Activated T-helper 1 cell treated with anti-CD3 and anti-CD28 coated beads, Interleukin-2, amount 50 U/mL, for 16 hours (primary cell): ENCODE data around the gene EXOC3L2.
A peak's percentile ranks its signal among the peaks of the same experiment; 100 is the strongest.

Experiments
- DNase-seq, 2 donors: peaks; one replicate each; pipeline ENCODE4 v3.0.0-alpha.2; 2020; ENCODE audit warnings: low read depth in 1 of 2, low spot score in 1 of 2

The EXOC3L2 gene

GRCh38 chr19:45180936-45181335, 64.3 kb downstream of the EXOC3L2 start:
- no peak for DNase-seq

DNA sequence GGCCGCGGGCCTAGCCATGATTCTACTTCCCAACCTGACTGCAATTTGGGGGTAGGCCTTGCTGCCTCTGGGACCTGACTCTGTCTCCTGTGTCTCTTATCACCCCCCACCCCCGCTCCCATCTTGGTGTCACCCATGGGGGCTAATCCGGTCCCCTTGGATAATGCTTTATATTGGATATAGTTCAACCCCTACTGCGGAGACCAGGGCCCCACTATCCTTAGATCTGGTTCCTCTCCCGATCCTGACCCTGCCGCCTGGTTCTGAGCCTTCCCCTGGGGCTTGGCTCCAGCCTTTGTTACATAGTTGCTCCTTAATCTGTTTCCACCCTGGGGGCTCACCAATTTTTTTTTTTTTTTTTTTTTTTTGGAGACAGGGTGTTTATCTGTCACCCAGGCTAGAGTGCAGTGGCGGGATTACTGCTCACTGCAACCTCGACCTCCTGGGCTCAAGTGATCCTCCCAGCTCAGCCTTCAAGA, 65.3 kb downstream of the EXOC3L2 start:
- DNase-seq: no peak

DNA sequence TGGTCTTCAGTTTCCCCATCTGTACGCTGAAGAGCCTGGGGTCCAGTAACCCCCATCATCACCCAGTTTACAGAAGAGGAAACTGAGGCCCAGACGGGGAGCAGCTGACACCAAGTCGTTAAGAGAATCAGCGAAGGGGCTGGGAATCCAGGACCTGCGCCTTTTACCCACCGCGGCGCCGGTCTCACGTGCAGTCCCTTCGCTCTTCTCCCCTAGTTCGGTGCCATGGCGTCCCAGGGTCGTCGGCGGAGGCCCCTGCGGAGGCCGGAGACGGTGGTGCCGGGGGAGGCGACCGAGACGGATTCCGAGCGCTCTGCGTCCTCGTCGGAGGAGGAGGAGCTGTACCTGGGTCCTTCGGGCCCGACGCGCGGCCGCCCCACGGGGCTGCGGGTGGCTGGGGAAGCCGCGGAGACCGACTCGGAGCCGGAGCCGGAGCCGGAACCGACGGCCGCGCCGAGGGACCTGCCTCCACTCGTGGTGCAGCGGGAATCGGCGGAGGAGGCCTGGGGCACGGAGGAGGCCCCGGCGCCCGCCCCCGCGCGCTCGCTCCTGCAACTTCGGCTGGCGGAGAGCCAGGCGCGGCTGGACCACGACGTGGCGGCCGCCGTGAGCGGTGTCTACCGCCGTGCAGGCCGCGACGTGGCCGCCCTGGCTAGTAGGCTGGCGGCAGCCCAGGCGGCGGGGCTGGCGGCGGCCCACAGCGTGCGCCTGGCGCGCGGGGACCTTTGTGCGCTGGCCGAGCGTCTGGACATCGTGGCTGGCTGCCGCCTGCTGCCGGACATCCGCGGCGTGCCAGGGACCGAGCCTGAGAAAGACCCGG, 65.9 kb downstream of the EXOC3L2 start:
- no peak for DNase-seq

GRCh38 chr19:45178262-45179071, 66.7 kb downstream of the EXOC3L2 start, which contains the start of gene BLOC1S3:
Gene BLOC1S3 (plus strand): TSS chr19:45178784. CDS start chr19:45179297, 513 bp downstream.
- DNase-seq: peak; percentile 99

- no peak for DNase-seq
Measured at GRCh38 chr19:45177817-45178261, 67.4 kb downstream of the EXOC3L2 start, which contains the start of gene TRAPPC6A. Gene TRAPPC6A (minus strand): TSS chr19:45178237. CDS start chr19:45178218, 19 bp downstream.

GRCh38 chr19:45175515-45176345, 69.5 kb downstream of the EXOC3L2 start:
- DNase-seq: no peak

DNA sequence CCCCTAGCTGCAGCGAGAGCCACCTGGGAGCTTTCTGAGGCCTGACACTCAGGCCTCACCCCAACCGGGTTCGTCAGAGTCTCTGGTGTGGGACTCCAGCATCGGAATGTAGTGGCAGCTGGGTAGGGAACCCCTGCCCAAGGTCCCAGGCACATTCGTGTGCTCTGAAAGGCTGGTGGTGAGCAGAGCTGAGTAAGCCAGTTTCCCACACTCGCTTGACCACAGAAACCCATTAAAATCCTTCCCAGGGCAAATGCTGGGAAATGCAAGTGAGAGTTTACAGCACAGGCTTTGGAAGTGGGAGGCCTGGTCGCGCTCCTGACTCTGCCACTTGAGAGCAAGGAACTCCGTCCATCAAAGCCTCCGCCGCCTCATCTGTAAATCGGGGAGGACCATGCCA, 71.4 kb downstream of the EXOC3L2 start:
- DNase-seq: no peak

DNA sequence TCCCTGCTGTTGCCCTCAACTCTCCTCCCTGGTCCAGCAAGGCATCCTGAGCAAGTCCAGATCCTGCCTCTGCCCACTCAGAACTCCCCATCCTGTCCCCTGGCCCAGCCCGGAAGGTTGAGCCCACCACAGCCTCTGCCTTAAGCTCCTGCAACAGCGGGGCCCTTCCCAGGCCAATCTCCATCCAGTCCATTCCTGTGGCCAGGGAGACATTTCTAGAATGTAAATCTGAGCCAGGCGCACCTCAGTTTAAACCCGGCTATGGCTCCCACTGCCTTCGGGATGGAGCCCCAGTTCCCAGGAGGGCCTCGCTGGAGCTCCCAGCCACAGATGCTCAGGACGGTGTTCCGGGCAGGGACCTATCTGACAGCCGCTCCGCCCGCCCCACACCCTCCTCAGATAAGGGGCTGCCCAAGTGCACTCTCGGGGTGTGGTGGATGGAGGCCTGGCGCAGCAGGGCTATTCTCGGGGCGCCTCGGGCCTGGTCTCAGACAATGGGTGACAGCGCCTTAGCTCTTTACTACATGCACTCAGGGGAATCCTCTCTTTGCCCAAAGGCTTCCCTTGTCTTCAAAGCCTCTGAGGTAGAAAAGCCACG, 72.5 kb downstream of the EXOC3L2 start:
- no peak for DNase-seq

DNA sequence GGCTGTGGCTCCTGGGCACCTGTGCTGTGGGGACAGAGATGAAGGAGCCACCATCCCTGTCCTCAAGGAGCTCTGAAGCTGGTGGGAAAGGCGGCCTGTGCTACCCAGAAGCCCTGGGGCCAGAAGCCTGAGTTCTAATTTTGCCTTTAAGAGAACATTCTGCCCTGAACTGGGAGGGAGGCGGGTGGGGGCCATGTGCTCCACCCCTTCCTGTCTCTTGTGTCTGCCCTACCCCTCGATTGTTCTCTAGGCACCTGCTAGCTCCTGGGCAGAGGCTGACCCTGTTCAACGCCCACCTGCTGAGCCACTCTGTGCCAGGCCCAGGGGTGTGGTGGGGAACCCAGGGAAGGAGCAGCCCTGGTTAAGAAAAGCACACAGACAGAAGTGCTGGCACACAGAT, 73.0 kb downstream of the EXOC3L2 start:
- no peak for DNase-seq

- no peak for DNase-seq
Measured at GRCh38 chr19:45171211-45171623, 74.0 kb downstream of the EXOC3L2 start.

DNA sequence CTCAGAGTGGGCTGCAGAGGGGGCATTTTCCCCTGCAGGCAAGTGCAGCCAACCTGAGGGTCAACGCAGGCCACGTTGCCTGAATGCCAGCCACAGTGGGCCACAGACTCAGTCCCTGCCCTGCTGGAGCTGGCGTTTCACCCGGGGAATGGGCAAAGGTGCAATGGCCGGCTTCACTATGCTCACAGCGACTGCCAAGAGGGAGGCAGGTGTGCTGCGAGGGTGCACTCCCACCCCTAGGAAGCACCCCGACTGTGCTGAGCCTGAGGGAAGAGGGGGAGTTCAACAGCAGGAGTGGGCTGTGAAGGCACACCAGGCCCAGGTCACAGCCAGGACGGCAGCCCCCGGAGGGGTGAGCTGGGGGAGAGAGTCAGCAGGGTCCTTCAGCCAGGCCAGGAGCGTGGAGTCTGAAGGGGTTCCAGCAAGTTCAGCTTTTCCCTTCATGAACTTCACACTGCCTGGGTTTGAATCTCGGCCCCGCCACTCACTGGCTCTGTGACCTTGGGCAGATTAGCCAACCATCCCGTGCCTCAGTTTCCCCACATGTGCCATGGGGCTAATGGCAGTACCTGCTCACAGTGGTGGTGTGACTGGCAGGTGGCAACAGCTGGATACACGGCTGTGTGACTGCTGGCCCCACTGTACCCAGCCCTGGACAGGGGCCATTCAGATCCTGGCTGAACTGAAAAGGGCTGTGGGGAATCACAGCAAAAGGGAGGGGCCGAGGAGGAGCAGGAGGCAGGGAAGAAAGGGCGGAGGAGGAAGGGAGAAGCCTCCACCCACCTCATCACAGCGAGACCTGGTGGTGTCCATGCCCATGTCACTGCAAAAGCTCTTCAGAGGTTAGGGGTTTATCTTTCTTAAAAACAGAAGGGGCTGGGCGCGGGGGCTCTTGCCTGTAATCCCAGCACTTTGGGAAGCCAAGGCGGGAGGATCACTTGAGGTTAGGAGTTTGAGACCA, 74.8 kb downstream of the EXOC3L2 start:
- DNase-seq: no peak

- no peak for DNase-seq
Measured at GRCh38 chr19:45169602-45170001, 75.6 kb downstream of the EXOC3L2 start.

DNA sequence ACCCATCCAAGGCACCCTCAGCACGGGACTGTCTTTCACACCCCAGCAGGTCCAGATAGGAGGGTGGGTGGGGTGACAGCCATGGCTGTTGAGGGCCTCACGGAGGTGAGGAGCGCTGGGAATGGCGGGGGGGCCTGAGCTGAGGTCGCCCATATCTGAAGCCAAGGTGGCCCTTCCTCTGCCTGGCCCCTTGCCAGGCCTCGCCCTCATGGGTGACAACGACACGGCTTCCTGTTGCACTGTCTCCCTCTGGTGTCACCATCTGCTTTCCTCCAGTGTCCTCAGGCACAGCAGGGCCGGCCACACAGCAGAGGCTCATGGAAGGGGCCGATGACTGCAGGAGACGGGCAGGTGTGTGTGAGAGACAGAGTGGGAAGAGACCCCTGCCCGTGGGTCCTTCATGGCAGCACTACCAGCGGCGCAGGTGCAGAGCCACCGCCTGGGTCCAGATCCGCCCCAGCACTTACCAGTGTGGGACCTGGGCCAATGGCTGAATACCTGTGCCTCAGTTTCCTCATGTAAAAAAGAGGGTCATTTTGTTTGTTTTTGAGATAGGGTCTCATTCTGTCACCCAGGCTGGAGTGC, 76.3 kb downstream of the EXOC3L2 start:
- no peak for DNase-seq

GRCh38 chr19:45166723-45167252, 78.4 kb downstream of the EXOC3L2 start:
- DNase-seq: no peak

DNA sequence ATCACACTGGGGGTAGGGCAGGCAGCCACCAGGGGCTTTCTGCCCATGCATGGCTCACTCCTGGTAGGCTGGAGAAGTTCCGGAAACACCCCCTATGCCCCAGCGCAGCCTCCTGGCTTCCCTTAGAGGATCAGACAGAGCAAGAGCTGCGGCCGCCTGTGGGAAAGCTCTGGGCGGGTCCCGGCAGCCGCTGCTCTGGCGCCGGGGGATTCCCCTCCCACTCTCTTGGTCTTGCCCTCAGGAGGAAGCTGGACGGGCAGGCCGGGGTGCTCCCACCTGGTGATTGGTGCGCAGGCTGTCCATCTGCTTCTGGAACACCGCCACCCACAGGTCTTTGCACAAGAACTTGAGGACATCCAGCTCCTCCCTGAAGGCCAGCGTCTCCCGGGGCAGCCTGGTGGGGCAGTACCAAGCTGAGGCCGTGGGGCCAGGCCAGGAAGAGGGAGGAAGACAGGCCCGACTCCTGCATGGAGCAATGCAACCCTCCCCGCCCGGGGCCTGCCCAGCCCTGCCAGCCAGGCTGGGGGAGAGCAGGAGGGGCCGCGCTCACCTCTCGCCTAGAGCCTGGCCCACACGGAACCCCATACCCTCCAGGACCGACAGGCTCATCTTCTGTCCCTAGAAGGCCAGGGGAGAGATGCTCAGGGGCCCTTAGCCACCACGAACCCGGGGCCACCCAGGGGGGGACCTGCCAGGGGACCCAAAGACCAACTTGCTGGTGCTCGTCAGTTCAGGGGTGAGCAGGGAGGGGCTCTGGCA, 80.5 kb downstream of the EXOC3L2 start:
- DNase-seq: peak in 1 of 2 donors; percentile 27

- DNase-seq: no peak
Measured at GRCh38 chr19:45163751-45164460, 81.3 kb downstream of the EXOC3L2 start.

- DNase-seq: no peak
Measured at GRCh38 chr19:45163156-45163555, 82.1 kb downstream of the EXOC3L2 start.
